Pulmonary artery endothelial cell (primary cell): ENCODE data around the gene ZDHHC13. TPM values are rescaled to one million over a fixed set of nuclear protein-coding genes. Genes with fewer than 3 reads are reported as not detected.

Experiments
- DNase-seq: peaks from one replicate; pipeline ENCODE4 v3.0.0-alpha.2; 2011; ENCODE audit warnings: low read depth, low spot score
- total RNA-seq: library from RNA; depleted of rRNA; stranded (reverse); fragments of >200 nt; gene quantifications from 2 replicates; pipeline ENCODE4 v1.2.3, GENCODE V29; 2014

Gene ZDHHC13
- total RNA-seq, 1 donor from 2014 or later: 67.7 TPM

GRCh38 chr11:19164881-19165280 lies 47.9 kb downstream of the ZDHHC13 start:
- no peak for DNase-seq

- no peak for DNase-seq
Observed at GRCh38 chr11:19168090-19168489, 51.1 kb downstream of the ZDHHC13 start.

- no peak for DNase-seq
Observed at GRCh38 chr11:19173004-19173689, 56.2 kb downstream of the ZDHHC13 start.

- DNase-seq: no peak
Observed at GRCh38 chr11:19173964-19174638, 57.1 kb downstream of the ZDHHC13 start.

- no peak for DNase-seq
Observed at GRCh38 chr11:19176629-19177186, 59.7 kb downstream of the ZDHHC13 start.

- DNase-seq: no peak
Observed at GRCh38 chr11:19181531-19182261, 64.7 kb downstream of the ZDHHC13 start.

- no peak for DNase-seq
Observed at GRCh38 chr11:19183646-19184045, 66.7 kb downstream of the ZDHHC13 start.

GRCh38 chr11:19185036-19185435 lies 68.1 kb downstream of the ZDHHC13 start:
- DNase-seq: no peak

GRCh38 chr11:19185516-19186052 lies 68.6 kb downstream of the ZDHHC13 start:
- DNase-seq: no peak

- no peak for DNase-seq
Observed at GRCh38 chr11:19187114-19187832, 70.3 kb downstream of the ZDHHC13 start.

GRCh38 chr11:19187833-19188258 lies 70.9 kb downstream of the ZDHHC13 start:
- DNase-seq: no peak

- DNase-seq: no peak
Observed at GRCh38 chr11:19191530-19192169, 74.7 kb downstream of the ZDHHC13 start.

- no peak for DNase-seq
Observed at GRCh38 chr11:19193916-19194315, 76.9 kb downstream of the ZDHHC13 start.

GRCh38 chr11:19194620-19195308 lies 77.8 kb downstream of the ZDHHC13 start:
- DNase-seq: no peak

GRCh38 chr11:19196432-19196831 lies 79.5 kb downstream of the ZDHHC13 start:
- no peak for DNase-seq

- no peak for DNase-seq
Observed at GRCh38 chr11:19199048-19199447, 82.1 kb downstream of the ZDHHC13 start.

GRCh38 chr11:19199771-19200170 lies 82.8 kb downstream of the ZDHHC13 start:
- DNase-seq: peak; percentile 69

- peak; percentile 22 for DNase-seq
Observed at GRCh38 chr11:19200410-19201201, 83.6 kb downstream of the ZDHHC13 start.
